CD4-positive, alpha-beta T cell treated with Interleukin-12 subunit alpha and Interleukin-12 subunit beta, for 1 hour (primary cell): ENCODE data around the gene DAPP1.
"Not testable (repeated sequence)": the region's sequence is repeated elsewhere in the genome, so short reads cannot be mapped to it uniquely, and the experiment has no call there.

ENCODE experiments used
- DNase-seq: peaks from one replicate; pipeline ENCODE4 v3.0.0-alpha.2; 2020

Gene DAPP1, protein sequence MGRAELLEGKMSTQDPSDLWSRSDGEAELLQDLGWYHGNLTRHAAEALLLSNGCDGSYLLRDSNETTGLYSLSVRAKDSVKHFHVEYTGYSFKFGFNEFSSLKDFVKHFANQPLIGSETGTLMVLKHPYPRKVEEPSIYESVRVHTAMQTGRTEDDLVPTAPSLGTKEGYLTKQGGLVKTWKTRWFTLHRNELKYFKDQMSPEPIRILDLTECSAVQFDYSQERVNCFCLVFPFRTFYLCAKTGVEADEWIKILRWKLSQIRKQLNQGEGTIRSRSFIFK

DNA sequence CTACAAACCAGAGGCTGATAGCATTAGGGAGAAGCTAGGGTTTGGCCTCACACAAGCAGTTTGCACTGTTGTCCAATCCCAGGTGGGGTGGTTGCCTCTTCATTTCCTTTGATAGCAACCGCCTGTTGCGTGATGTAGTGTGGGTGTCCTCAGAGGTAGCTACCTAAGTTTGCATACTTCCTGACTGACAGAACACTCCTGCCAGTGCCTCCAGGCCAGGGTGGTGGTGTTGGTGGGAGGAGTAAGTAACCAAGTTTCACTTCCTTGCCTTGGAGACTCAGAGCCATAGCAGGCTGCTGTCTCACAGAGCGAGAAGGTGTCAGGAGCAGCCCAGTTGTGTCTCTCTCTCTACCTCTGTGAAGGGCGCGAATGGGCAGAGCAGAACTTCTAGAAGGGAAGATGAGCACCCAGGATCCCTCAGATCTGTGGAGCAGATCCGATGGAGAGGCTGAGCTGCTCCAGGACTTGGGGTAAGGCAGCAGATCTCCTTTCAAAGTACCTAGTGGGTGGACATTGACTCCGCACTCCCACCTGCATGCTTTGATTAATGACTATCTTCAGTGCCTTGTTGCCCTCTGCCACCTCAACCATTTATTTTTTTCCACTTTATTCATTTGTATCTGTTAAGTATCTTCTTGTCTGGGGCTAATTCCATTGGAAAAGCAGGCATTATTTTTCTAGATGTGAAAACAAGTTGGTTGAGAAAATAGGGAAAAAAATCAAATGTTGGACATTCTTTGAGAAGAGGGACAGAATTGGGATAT, at the start of gene DAPP1:
Gene DAPP1, plus strand, starts transcription at position 283 of the 764 bp plus-strand sequence. Its CDS starts 87 bp downstream, at position 370.
- peak; percentile 84 for DNase-seq

DNA sequence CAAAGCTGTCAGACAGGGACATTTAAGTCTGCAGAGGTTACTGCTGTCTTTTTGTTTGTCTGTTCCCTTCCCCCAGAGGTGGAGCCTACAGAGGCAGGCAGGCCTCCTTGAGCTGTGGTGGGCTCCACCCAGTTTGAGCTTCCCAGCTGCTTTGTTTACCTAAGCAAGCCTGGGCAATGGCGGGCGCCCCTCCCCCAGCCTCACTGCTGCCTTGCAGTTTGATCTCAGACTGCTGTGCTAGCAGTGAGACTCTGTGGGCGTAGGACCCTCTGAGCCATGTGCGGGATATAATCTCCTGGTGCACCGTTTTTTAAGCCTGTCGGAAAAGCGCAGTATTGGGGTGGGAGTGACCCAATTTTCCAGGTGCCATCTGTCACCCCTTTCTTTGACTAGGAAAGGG, 45.8 kb upstream of the DAPP1 start:
- DNase-seq = not testable (repeated sequence)

DNA sequence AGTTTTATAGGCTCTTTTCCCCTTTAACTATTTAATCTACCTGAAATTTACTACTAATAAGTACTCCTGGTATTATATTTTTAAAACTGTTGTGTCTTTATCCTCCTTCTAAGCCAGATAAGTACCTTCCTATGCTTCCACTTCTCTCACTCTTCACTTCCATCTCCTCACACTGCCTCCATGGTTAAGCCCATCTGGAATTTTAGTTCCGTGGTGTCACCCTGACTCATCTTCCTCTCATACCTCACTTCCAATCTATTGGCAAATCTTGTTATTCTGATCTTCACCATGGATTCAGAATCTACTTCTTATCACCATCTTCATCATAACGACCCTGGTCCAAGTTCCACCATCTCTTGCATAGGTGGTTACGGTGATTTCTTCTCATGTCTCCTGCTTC, 32.7 kb upstream of the DAPP1 start:
- DNase-seq = no peak

DNA sequence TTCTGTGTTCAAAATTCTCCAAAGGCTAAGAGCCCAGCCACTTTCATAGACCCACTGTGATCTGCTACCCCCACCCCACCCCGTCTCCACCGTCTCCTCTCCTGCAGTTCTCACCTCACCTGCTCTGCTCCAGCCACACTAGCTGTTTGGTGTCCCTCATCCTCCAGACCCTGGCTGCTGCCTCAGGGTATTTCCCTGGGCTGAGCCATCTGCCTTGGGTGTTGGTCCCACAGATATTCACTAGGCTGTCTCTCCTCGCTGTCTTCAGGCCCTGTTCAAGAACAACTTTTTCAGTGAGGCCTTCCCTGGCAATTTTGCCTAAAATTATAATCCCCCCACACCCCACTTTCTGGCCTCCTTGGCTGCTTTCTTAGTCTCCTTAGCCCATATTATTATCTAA, 31.8 kb upstream of the DAPP1 start:
- DNase-seq = no peak

DNA sequence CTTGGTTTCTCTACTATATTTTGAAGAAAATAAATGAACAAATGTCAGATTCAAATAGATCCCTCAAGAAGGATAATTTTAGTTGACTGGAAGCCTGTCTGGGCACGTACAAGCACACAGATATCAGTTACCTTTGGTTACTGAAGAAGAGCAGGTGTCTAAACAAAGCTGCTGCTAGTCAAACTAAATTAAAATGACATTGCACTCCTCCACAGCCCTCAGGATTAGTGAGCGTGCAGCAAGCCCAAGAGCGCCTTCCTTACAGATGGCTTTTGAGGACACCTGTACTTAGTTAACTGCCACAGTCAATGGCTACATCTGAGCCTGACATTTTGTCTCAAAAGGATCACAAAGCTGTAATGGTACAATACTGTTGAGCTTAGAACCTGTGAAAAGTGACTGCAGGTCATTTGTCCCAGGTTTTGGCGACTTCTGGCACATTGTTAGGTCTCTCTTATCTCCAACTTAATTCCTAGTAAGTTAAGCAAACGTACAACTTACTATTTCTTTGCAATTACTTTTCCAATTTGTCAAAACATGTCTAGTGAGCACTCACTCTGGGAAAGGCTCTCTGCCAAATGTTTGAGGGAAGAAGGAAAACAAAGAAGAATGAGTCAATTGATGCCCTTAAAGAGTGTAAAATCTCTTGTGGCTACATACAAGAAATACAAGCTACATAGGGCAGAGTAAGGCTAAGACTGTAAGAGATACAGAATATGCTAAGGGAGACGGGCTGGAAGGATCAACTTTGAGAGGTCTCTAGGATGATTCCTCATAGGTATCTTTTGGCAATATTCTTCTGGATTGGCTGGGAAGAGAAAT, 25.6 kb upstream of the DAPP1 start:
- DNase-seq = no peak

DNA sequence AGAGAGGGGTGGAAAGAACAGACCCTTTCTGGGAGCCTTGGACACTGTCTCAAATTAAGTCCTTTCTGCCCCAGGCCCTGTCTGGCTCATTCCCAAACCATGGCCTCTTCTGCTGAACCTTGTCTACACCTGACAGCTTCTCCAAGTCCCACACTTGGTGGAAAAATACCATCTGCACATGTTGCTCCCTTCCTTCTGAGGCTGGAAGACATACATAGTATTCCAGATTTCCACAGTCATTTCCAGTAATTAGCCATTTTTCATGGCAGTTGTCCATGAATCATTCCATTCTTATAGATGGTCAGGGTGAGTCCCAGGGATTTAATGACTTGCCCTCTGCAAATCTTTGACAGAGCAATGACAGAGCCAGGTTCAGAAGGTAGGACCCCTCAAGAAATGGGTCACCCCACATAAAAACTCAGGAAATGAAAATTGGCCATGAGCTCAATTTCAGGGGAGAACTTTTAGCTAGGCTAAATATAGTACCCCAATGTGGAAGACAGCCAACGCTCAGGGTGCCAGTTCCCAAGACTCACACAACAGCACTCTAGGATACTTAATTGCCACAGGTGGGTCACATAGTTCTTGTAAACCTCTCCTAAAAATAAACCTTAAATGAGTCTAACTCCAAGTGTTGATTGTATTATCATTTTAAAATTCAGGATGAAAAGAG, 16.2 kb upstream of the DAPP1 start:
- no peak for DNase-seq

DNA sequence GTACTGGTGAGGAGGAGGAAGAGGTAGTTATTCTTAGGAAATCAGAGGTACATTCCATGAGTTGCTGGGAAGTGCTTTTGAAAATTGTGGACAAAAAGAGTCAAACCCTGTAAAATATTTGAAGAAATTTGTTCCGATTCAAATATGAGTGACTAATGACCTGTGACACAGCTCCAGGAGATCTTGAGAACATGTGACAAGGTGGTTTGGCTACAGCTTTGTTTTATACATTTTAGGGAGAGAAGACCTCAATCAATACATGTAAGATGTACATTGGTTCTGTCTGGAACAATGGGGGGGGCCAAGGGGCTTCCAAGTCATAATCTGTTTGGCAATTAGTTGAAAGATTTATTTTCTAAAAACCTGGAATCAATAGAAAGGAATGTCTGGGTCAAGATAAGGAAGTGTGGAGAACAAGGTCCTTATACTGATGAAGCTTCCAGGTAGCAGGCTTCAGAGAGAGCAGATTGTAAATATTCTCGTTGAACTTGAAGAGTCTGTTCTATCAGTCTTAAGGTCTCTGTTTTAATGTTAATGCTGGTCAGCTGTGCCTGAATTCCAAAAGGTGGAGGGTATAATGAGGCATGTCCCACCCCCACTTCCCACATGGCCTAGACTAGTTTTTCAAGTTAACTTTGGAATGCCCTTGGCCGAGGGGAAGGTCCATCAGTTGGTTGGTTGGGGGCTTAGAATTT, 15.5 kb upstream of the DAPP1 start:
- no peak for DNase-seq

DNA sequence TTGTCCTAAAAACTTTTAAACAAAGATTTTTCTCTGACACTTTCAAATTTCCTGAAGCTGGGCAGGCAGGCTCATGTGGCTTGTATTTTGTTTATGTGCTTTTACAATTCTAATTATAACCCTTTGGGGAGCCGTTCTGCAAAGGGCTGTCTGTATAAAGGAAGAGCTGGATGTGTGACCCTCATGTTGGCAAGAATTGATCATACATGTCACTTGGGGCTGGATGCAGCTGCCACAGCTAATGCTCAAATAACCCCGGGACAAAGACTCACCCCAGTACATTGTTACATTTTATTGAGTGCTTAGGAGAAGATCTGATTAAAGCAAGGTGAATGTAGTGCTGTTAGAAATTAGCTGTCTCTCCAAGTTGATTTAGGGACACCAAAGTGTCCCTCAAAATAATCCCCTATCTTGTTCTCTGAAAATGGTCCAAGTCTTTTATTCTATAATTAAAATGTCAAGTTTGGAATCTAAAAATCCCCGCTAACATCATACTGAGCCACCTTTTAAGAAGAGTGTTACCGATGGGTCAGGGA, 13.0 kb upstream of the DAPP1 start:
- no peak for DNase-seq

DNA sequence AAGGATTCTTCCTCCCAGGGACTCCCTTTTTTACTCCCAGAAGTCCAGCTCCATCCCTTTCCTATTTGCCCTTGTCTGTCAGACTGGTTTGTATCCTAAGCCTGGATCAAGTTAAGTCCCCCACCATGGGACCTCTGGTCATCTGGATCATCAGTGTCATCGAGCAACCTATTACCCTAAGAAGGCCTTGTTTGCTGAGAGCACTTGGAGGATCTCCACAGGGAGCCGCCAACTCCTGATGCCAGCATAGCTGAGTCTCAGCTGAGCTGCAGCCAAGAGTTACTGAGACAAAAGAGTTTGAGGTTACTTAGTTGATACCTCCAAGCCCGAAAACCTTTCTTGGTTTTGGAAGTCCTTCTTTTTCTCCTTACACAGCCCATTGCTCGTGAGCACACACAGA, 10.1 kb upstream of the DAPP1 start:
- no peak for DNase-seq

DNA sequence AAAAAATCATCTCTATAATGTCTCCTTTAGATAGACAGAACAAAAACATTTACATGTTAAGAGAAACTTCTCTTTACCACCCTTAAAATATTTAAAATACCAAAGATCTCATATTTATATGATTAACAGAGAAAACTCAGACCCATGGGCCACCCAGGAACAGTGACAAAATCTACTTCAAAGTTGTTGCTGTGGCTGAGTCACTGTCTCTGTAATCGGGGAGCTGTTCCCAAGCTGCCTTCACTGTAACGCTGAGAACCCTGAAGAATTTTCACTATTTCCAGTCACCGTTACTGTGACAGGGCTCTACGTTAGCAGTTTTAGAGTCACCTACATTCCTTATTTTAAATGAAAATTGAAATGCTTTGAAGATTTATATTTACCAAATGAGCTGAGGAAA, 9.0 kb upstream of the DAPP1 start:
- no peak for DNase-seq

DNA sequence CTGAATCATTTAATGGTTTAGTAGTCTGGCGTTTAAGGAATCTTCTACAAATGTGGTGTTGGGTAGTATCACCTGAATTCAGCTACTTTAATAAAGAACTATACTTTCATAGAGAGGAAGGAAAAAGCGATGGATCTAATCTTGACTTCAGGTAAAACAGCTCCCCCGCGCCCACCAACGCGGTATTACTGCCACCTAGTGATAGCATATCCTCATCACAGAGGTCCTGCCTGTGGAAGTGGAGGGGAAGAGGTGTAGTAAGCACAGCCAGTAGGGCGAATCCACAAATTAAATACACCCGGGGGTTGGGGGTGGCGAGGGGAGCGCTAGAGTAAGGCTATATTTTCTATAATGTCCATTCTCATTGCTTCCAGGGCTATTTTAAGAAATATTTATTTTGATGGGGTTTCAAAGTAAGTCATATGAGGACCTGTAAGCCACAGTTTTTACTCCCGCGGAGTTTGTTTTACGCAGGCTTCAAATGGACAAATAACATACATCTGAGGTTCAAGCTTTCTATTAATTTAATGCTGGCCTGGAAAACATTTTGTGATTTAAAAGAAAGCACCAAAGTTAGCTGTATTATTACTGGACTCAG, 8.3 kb upstream of the DAPP1 start:
- DNase-seq = peak; percentile 77

DNA sequence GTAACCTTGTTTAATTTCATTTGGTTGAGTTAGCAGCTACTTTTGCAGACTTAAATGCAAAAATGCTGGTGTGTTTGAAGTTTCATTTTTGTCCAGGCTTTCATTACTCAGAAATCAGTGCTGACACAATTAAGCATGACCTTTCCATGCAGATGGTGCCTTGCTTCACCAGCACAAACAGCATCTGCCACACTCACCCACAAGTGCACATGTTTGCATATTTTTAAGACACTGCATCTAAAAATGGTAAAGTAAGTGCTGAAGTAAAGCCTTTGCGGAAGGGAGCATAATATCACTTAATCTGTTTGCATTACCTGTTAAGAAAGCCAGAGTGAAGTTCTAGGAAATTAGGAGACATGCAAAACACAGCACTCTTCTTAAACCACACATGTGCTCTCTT, 7.3 kb upstream of the DAPP1 start:
- no peak for DNase-seq

DNA sequence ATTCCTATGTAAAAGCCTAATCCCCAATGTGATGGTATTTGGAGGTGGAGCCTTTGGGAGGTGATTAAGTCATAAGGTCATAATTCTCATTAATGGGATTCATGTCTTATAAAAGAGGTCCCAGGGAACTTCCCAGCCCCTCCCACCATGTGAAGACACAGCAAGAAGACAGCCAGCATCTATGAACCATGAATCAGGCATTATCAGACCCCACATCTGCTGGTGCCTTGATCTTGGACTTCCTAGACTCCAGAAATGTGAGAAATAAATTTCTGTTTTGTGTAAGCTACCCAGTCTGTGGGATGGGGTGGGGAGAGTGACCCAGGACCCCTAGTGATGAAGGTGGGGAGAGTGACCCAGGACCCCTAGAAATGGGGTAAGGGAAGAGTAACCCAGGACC, 6.1 kb upstream of the DAPP1 start:
- DNase-seq = no peak

DNA sequence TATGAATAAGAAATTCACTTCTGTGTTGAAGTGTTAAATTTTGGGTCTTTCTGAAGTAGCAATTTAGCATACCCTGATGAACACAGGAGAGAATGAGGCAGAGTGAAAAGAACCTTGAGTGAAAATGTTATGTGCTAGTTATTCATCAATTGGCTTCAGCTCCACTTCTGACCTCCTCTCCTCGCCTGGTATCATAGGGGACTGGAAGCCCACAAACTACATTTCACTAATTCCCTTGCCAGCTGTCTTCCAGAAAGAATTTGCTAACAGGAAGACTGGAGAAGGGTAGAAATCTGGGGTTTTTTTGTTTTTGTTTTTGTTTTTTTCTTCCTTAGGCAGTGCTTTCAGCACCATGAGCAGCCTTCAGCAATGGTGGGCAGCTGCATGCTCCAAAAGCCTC, 5.5 kb upstream of the DAPP1 start:
- DNase-seq = no peak

DNA sequence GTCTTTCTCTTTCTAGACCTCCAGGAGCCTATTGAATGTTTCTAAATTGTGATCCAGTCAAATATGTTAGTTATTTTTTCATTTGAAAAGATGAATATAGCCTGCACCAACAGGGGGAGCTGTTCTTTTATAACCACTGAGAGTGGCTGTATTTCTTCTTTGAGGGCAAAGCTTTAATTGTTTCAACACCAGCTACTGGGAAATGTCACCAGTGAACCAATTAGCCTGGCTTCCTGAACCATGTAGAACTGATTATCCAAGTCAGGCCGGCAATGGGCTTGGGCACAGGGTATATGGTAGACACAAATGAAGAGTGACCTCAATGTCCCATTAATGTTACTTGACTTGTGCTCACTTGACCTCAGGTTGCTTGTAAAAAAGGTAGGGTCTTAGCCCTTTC, 4.8 kb upstream of the DAPP1 start:
- peak; percentile 69 for DNase-seq

DNA sequence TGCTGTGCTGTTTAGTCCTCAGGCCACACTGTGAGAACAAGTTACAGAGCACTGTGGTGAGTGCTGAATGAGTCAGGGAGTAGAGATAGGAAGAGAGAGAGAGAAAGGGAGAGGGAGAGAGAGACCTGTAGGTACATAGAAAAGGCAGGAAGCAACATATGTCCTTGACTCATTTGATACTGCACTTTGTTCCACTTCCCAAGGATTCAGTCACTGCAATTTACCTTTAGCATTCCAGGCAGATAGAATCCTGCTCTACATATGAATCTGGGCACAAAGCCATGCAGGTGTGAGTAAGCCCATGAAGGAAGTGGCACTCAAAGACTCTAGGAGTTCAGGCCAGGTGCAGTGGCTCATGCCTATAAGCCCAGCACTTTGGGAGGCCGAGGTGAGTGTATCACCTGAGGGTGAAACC, 1.0 kb upstream of the DAPP1 start:
- DNase-seq = no peak

DNA sequence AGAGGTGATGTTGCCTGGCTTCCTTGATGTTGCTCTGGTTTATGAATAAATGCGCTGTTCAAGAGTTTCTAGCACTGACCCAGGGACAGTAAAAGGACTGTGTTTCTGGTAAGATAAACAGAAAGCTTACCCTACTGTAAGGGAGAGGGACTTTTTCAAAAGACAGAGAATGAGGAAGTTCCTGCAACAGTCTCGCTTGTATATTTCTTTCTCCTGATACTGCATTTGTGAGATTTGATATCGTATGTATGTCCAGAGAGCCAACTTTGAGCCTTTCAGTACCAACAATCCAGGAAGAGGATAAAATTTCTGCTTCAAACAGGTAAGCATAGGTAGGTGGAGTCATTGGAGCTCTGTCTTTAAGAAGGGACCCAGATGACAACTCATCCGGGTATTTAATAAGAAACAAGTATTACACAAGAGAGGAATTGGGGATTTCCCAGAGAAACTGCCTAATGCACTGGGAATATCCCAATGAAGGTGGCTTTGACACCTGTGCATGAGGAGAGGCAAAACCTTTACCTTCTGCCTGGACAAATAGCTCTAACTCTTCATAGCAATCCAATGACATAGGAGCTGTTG, 773 bp downstream of the DAPP1 start:
- peak; percentile 35 for DNase-seq

DNA sequence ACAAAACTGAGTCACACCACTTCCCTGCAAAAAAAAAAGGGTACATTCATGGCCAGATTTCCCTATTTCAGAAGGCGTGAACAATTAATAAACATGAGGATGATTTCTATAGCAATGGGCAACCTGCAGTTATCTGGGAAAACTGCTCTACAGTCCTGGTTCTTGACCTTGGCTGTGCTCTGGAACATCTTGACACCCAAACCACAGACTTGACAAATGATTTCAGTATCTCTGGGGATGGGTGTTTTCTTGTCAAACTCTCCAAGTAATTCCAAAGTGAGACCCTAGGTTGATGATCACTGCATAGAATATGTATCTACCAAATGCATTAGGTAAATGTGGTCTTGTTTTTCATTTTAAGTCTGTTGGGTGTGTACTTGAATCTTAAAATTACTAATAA, 2.0 kb downstream of the DAPP1 start:
- no peak for DNase-seq

DNA sequence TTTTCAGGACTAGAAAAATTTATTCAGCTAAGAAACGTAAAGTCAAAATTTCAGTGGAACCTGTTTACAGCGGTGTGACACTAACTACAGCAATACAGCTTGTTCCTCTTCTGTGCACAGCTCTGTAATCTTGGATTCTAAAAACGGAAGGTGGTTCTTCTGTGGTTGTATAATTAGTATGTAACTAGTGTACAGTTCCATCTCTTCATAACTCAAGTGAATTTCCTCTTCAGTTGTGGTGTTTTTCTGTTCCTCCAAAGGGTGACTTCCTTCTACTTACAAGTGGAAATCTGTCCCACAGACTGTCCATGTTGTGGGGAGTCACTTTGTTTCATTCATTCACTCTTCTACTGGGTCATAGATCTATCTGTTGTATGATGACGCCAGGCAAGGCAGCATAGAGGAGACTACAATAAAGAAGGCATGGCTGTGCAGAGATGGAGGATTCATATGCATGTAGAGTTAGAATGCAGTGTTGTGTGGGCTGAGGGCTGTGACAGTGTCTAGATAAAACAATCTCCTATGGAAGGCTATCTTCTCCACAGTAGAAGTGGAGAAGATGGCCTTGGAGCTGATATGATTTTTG, 5.4 kb downstream of the DAPP1 start:
- DNase-seq = no peak

DNA sequence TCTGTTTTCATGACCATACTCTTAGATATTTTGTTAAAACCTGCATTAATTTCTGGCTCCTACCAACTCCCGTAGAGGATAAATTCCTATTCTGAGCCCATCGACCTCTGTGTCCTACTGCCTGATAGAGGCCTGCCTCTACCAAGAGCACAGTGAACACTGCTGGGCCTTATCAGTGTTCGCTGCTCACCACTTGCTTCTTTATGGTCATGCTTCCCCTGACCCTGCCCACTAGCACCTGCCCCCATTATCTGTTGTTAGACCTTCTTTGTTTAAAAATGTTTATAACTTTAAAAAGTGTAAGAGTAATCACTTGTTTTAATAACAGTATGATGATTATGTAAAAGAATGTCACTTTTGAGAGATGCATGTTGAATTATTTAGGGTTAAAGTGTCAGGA, 6.1 kb downstream of the DAPP1 start:
- DNase-seq = no peak

DNA sequence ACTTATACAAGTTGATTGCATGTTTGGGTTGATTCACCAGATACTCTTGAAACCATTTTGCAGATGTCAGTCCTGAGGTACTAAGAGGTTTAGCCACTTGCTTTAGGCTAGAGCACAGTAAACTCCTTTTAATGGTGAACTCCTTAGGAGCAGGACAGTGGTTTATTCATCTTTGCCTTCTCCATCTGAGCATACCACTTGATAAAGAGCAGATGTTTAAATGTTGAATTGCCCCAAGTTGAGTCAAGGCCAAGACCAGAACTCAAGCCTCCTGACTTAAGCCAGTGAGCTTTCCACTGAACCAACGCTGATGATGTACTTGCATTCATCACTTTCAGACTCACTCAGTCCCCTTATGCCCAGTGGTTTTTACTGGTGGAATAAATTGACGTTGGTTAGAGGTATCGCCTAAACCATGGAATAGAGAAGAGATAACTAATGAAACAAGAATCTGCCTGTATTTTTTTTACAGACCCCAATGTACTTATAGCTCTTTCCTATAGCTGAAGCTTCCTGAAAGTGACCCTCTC, 7.5 kb downstream of the DAPP1 start:
- DNase-seq = no peak
